Measurements from ENCODE around the gene ALMS1.

The ALMS1 gene

DNA sequence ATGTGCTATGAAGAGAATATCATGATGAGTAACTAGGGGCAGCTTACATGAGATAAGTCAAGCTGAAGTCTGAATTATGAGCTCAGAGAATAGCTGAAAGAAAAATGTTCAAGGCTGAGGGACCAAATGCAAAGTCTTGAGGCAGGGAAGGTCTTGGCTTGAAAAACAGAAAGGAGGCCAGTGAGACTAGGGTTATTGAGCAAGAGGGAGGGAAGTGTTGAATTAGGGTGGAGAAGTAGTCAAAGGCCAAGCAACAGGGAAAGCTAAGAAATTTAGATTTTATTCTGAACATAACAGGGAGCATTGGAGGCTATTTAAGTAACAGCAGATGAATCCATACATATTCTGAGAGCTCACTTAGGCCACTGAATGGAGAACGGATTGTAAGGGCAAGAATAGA, 11.4 kb upstream of the ALMS1 start:
- in situ Hi-C loops (cut with MboI; ENCODE audit: low sequenced_read_pairs), result no loop called here
- H3K9me3 ChIP-seq, result no peaks in the 10 kb centered on the region
- H3K4me3 ChIP-seq, result no peak overlapping the region
- DNase-seq (ENCODE audit: low spot score in 2 of 2), result no peak
- no peaks in the 10 kb centered on the region for H3K36me3 ChIP-seq (replicated peaks)
- H3K4me1 ChIP-seq, result no peaks in the 10 kb centered on the region
- peaks cover 7% of the 10 kb centered on the region; the same call in 1 of the 2 replicates for H3K27me3 ChIP-seq (ENCODE audit: low read depth)

GRCh38 chr2:73376681-73377080, 9.0 kb upstream of the ALMS1 start:
- Histone ChIP-seq H3K4me3 (no peak overlapping the region), H3K36me3 (replicated peaks) (no peaks in the 10 kb centered on the region), H3K4me1 (no peaks in the 10 kb centered on the region), H3K9me3 (no peaks in the 10 kb centered on the region), H3K27me3 (ENCODE audit: low read depth) (peaks cover 7% of the 10 kb centered on the region; the same call in 1 of the 2 replicates)
- in situ Hi-C loops (cut with MboI; ENCODE audit: low sequenced_read_pairs), result no loop called here
- DNase-seq (ENCODE audit: low spot score in 2 of 2), result no peak

- H3K36me3 ChIP-seq (replicated peaks), result no peaks in the 10 kb centered on the region
- H3K4me1 ChIP-seq, result no peaks in the 10 kb centered on the region
- in situ Hi-C loops (cut with MboI; ENCODE audit: low sequenced_read_pairs), result no loop called here
- H3K9me3 ChIP-seq, result no peaks in the 10 kb centered on the region
- DNase-seq (ENCODE audit: low spot score in 2 of 2), result no peak
- H3K4me3 ChIP-seq, result no peak overlapping the region
- peaks cover 13% of the 10 kb centered on the region for H3K27me3 ChIP-seq (ENCODE audit: low read depth)
These were observed 2.6 kb upstream of the ALMS1 start for GRCh38 chr2:73383036-73383435.

GRCh38 chr2:73385123-73385503, 523 bp upstream of the ALMS1 start:
- DNase-seq (ENCODE audit: low spot score in 2 of 2), result no peak
- H3K4me3 ChIP-seq, result peak overlapping the region; percentile 83
- no peaks in the 10 kb centered on the region for H3K9me3 ChIP-seq
- peaks cover 3% of the 10 kb centered on the region; the same call in 1 of the 2 replicates for H3K4me1 ChIP-seq
- in situ Hi-C loops (cut with MboI; ENCODE audit: low sequenced_read_pairs), result no loop called here
- no peaks in the 10 kb centered on the region for H3K36me3 ChIP-seq (replicated peaks)
- peaks cover 13% of the 10 kb centered on the region for H3K27me3 ChIP-seq (ENCODE audit: low read depth)

DNA sequence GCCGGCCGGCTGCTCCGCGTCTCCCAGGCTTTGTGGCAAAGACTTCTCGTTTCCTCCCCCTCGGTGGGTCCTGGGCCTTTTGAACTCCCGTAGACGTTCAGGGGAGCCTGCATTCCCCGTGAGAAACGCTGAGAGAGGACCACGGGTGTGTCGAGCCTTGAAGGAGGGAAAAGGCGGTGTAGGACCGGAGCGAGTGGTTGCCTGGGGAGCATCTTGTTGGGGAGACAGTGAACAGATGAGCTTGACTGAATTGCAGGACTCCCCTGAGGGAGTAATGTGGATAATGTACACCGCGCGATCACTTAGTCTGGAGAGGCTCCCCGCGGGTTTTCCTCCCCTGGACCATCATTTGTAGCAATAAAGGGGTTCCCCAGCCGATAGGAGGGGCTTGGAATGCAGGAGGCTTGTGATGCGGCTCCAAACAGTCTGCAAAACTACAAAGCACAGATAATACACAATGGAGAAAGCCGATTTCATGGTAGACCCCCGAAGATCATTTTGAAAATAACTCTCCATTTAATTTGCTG, 769 bp downstream of the ALMS1 start:
- in situ Hi-C loops (cut with MboI; ENCODE audit: low sequenced_read_pairs), result no loop called here
- Histone ChIP-seq H3K9me3 (no peaks in the 10 kb centered on the region), H3K27me3 (ENCODE audit: low read depth) (peaks cover 13% of the 10 kb centered on the region), H3K4me1 (peaks cover 3% of the 10 kb centered on the region; the same call in 1 of the 2 replicates), H3K4me3 (peak overlapping the region; percentile 83), H3K36me3 (replicated peaks) (no peaks in the 10 kb centered on the region)
- no peak for DNase-seq (ENCODE audit: low spot score in 2 of 2)

DNA sequence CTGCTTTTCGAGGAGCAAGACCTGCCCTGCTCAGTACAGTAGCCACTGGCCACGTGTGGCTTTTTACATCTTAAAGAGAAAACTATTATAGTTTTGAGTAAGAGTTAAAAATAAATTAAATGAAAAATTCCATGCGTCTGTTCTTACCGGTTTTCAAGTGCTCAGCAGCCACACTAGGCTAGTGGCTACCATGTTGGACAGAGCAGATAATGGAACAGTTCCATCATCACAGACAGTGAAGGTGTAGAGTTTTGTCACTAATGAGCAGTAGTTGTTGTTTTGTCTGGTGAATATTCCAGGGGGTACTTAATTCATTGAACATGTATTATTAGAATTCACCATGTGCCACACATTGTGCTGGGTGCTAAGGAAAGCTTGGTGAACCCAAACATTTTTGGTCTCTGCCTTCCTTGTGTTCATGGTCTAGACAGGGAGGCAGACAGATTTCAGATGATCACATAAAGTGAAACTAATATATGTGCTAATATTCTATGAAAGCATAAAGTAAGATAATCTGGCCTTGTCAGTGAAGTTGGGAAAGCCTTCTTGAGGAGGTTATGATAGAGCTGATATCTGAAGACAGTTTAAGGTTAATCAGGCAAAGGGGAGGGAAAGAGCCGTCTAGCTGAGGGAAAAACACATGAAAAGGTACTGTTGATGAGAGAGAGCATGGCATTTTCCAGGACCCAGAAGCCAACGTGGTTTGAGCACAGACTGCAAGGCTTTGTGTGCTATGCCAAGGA, 1.4 kb downstream of the ALMS1 start:
- H3K36me3 ChIP-seq (replicated peaks), result no peaks in the 10 kb centered on the region
- H3K4me1 ChIP-seq, result peaks cover 3% of the 10 kb centered on the region; the same call in 1 of the 2 replicates
- H3K9me3 ChIP-seq, result no peaks in the 10 kb centered on the region
- H3K4me3 ChIP-seq, result peak overlapping the region; percentile 83
- no peak for DNase-seq (ENCODE audit: low spot score in 2 of 2)
- H3K27me3 ChIP-seq (ENCODE audit: low read depth), result peaks cover 13% of the 10 kb centered on the region
- in situ Hi-C loops (cut with MboI; ENCODE audit: low sequenced_read_pairs), result no loop called here

GRCh38 chr2:73402386-73403103, 16.9 kb downstream of the ALMS1 start:
- in situ Hi-C loops (cut with MboI; ENCODE audit: low sequenced_read_pairs), result no loop called here
- Histone ChIP-seq H3K9me3 (peaks cover 15% of the 10 kb centered on the region), H3K4me3 (no peak overlapping the region), H3K4me1 (no peaks in the 10 kb centered on the region), H3K36me3 (replicated peaks) (no peaks in the 10 kb centered on the region), H3K27me3 (ENCODE audit: low read depth) (no peaks in the 10 kb centered on the region)
- DNase-seq (ENCODE audit: low spot score in 2 of 2), result no peak

DNA sequence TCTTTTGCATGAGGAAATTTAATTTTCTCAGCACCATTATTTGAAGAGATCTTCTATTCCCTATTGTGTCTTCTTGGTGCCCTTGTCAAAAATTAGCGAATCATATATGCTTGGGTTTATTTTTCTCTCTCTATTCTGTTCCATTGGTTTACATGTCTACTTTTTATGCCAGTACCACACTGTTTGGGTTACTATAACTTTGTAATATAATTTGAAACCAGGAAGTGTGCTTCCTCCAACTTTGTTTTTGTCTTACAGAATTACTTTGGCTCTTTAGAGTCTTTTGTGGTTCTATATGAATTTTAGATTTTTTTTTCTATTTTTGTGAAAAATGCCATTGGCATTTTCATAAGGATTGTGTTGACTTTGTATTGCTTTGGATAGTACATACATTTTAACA, 17.6 kb downstream of the ALMS1 start:
- H3K4me3 ChIP-seq, result no peak overlapping the region
- DNase-seq (ENCODE audit: low spot score in 2 of 2), result no peak
- no peaks in the 10 kb centered on the region for H3K4me1 ChIP-seq
- in situ Hi-C loops (cut with MboI; ENCODE audit: low sequenced_read_pairs), result no loop called here
- no peaks in the 10 kb centered on the region for H3K27me3 ChIP-seq (ENCODE audit: low read depth)
- no peaks in the 10 kb centered on the region for H3K36me3 ChIP-seq (replicated peaks)
- peaks cover 15% of the 10 kb centered on the region for H3K9me3 ChIP-seq

GRCh38 chr2:73404409-73404808, 18.8 kb downstream of the ALMS1 start:
- no peak for DNase-seq (ENCODE audit: low spot score in 2 of 2)
- in situ Hi-C loops (cut with MboI; ENCODE audit: low sequenced_read_pairs), result no loop called here
- Histone ChIP-seq H3K4me1 (no peaks in the 10 kb centered on the region), H3K27me3 (ENCODE audit: low read depth) (no peaks in the 10 kb centered on the region), H3K36me3 (replicated peaks) (no peaks in the 10 kb centered on the region), H3K9me3 (peaks cover 13% of the 10 kb centered on the region), H3K4me3 (no peak overlapping the region)

GRCh38 chr2:73406996-73407395, 21.4 kb downstream of the ALMS1 start:
- in situ Hi-C loops (cut with MboI; ENCODE audit: low sequenced_read_pairs), result no loop called here
- H3K4me1 ChIP-seq, result no peaks in the 10 kb centered on the region
- no peak overlapping the region for H3K4me3 ChIP-seq
- no peaks in the 10 kb centered on the region for H3K36me3 ChIP-seq (replicated peaks)
- no peak for DNase-seq (ENCODE audit: low spot score in 2 of 2)
- no peaks in the 10 kb centered on the region for H3K27me3 ChIP-seq (ENCODE audit: low read depth)
- H3K9me3 ChIP-seq, result peaks cover 13% of the 10 kb centered on the region

- Histone ChIP-seq H3K27me3 (ENCODE audit: low read depth) (no peaks in the 10 kb centered on the region), H3K36me3 (replicated peaks) (no peaks in the 10 kb centered on the region), H3K9me3 (peaks cover 8% of the 10 kb centered on the region), H3K4me1 (no peaks in the 10 kb centered on the region), H3K4me3 (no peak overlapping the region)
- in situ Hi-C loops (cut with MboI; ENCODE audit: low sequenced_read_pairs), result no loop called here
- DNase-seq (ENCODE audit: low spot score in 2 of 2), result no peak
These were observed 22.6 kb downstream of the ALMS1 start for GRCh38 chr2:73408198-73408597.

- DNase-seq (ENCODE audit: low spot score in 2 of 2), result no peak
- no peak overlapping the region for H3K4me3 ChIP-seq
- H3K36me3 ChIP-seq (replicated peaks), result no peaks in the 10 kb centered on the region
- no peaks in the 10 kb centered on the region for H3K27me3 ChIP-seq (ENCODE audit: low read depth)
- no peaks in the 10 kb centered on the region for H3K4me1 ChIP-seq
- in situ Hi-C loops (cut with MboI; ENCODE audit: low sequenced_read_pairs), result no loop called here
- H3K9me3 ChIP-seq, result no peaks in the 10 kb centered on the region
These were observed 29.1 kb downstream of the ALMS1 start for GRCh38 chr2:73414696-73415095.

- Histone ChIP-seq H3K27me3 (ENCODE audit: low read depth) (no peaks in the 10 kb centered on the region), H3K4me3 (no peak overlapping the region), H3K4me1 (no peaks in the 10 kb centered on the region), H3K36me3 (replicated peaks) (no peaks in the 10 kb centered on the region), H3K9me3 (no peaks in the 10 kb centered on the region)
- in situ Hi-C loops (cut with MboI; ENCODE audit: low sequenced_read_pairs), result no loop called here
- no peak for DNase-seq (ENCODE audit: low spot score in 2 of 2)
These were observed 30.3 kb downstream of the ALMS1 start for GRCh38 chr2:73415906-73416305.

GRCh38 chr2:73418343-73418742, 32.7 kb downstream of the ALMS1 start:
- in situ Hi-C loops (cut with MboI; ENCODE audit: low sequenced_read_pairs), result no loop called here
- no peaks in the 10 kb centered on the region for H3K4me1 ChIP-seq
- H3K4me3 ChIP-seq, result no peak overlapping the region
- no peaks in the 10 kb centered on the region for H3K27me3 ChIP-seq (ENCODE audit: low read depth)
- no peaks in the 10 kb centered on the region for H3K36me3 ChIP-seq (replicated peaks)
- no peak for DNase-seq (ENCODE audit: low spot score in 2 of 2)
- H3K9me3 ChIP-seq, result no peaks in the 10 kb centered on the region

Data from HAP-1 (cell line).